K562 (cell line): ENCODE data around the gene SRSF6. TPM values are rescaled to one million over a fixed set of nuclear protein-coding genes. Genes with fewer than 3 reads are reported as not detected.

Source experiments
- ATAC-seq: fragments of 200-7000 bp; cut with Tn5 transposase; 3 replicates; pipeline ENCODE4 v1.9.1; 2020; ENCODE audit warnings: moderate library complexity
- BruUV-seq: library from RNA; stranded (reverse); fragments of 400-500 nt; replicated peaks from 2 replicates; lab custom pipeline; 2021; lab: Mats Ljungman, UMichigan
- CTCF ChIA-PET: fragments of 300-600 bp; formaldehyde crosslinking; extraction: SDS; loops from one replicate; lab custom pipeline; 2021; ENCODE audit warnings: low intra/inter-chr PET ratio; lab: Yijun Ruan, JAX
- POLR2A ChIA-PET: fragments of 300-600, 350-650 bp; sonication (Branson Sonifier 250); formaldehyde crosslinking; extraction: SDS; loops from one replicate; lab custom pipeline; 2021; ENCODE audit warnings: antibody characterized with exemption, inconsistent platforms; lab: Yijun Ruan, JAX
- DNase-seq, 4 experiments: peaks; one replicate each; pipeline versions ENCODE4 v3.0.0 to v3.0.0-alpha.2; 2011 to 2018; ENCODE audit warnings: low spot score in 3 of 4, mixed read lengths in 3 of 4; ENCODE audit errors: extremely low read depth in 1 of 4
- FAIRE-seq: peaks from 2 replicates; lab custom pipeline; 2011; peaks lifted over from hg19 to GRCh38; lab: Jason Lieb, UNC
- H2AFZ ChIP-seq: 2 replicates; pipeline ENCODE4 v1.6.0; 2011; ENCODE audit warnings: low read depth, low read length, control low read depth, inconsistent platforms
- H3K27ac ChIP-seq: fragments of 200-600 bp; 3 replicates; pipeline ENCODE4 v1.8.0; 2011; ENCODE audit warnings: low read depth, mild to moderate bottlenecking, control low read depth, inconsistent platforms, low read length, moderate library complexity, mixed read lengths; ENCODE audit errors: extremely low read depth
- H3K27me3 ChIP-seq, 2 experiments: fragments of 300-600 bp in 1 of 2; 2 replicates in 1 of 2; 3 replicates in 1 of 2; pipeline versions ENCODE4 v1.6.0 to v1.8.0; 2011; ENCODE audit warnings: inconsistent platforms in 2 of 2, low read length in 2 of 2, mild to moderate bottlenecking in 1 of 2, mixed read lengths in 1 of 2, moderate library complexity in 1 of 2; ENCODE audit not compliant: control insufficient read depth in 2 of 2, insufficient read depth in 2 of 2
- H3K36me3 ChIP-seq: fragments of 300-600 bp; 3 replicates; pipeline ENCODE4 v1.8.0; 2011; ENCODE audit warnings: mild to moderate bottlenecking, low read length, inconsistent platforms; ENCODE audit not compliant: control insufficient read depth, insufficient read depth
- H3K4me1 ChIP-seq, 2 experiments: fragments of 200-600 bp in 1 of 2; replicated peaks in 1 of 2; 2 replicates in 1 of 2; 3 replicates in 1 of 2; pipeline versions ENCODE4 v1.5.1 to v1.8.0; 2011; ENCODE audit warnings: inconsistent platforms in 2 of 2, low read length in 2 of 2, mild to moderate bottlenecking in 1 of 2, mixed read lengths in 1 of 2, moderate library complexity in 1 of 2; ENCODE audit not compliant: control insufficient read depth in 2 of 2, insufficient read depth in 2 of 2
- H3K4me2 ChIP-seq: 2 replicates; pipeline ENCODE4 v1.6.1; 2011; ENCODE audit warnings: low read length, control low read depth, inconsistent platforms, mixed read lengths; ENCODE audit not compliant: insufficient read depth
- H3K4me3 ChIP-seq: fragments of 200-600 bp; sonication (generic), shearing (Covaris generic); 2 replicates; pipeline ENCODE4 v1.5.1; 2016; ENCODE audit warnings: control low read depth, inconsistent platforms
- H3K79me2 ChIP-seq: fragments of 200-600 bp; 3 replicates; pipeline ENCODE4 v1.8.0; 2011; ENCODE audit warnings: low read length, inconsistent platforms; ENCODE audit not compliant: control insufficient read depth, insufficient read depth
- H3K9ac ChIP-seq, 2 experiments: 2 replicates each; pipeline versions ENCODE4 v1.6.0 to v1.6.1; 2011; ENCODE audit warnings: low read depth in 2 of 2, low read length in 2 of 2, control low read depth in 1 of 2, inconsistent platforms in 1 of 2, mild to moderate bottlenecking in 1 of 2, mixed read lengths in 1 of 2; ENCODE audit not compliant: insufficient read depth in 1 of 2
- H3K9me1 ChIP-seq: one replicate; pipeline ENCODE4 v1.6.0; 2011; ENCODE audit warnings: inconsistent platforms, mild to moderate bottlenecking, low read length, moderate library complexity; ENCODE audit not compliant: control insufficient read depth, insufficient read depth
- H3K9me3 ChIP-seq: replicated peaks from 2 replicates; pipeline ENCODE4 v1.5.1; 2011; ENCODE audit warnings: low read depth, low read length, inconsistent platforms; ENCODE audit not compliant: control insufficient read depth, insufficient read depth
- H4K20me1 ChIP-seq: replicated peaks from 2 replicates; pipeline ENCODE4 v1.6.1; 2011; ENCODE audit warnings: low read length, inconsistent platforms, mixed read lengths; ENCODE audit not compliant: control insufficient read depth, insufficient read depth
- ARID1B ChIP-seq: fragments of 450-650 bp; IDR thresholded peaks from 2 replicates; pipeline ENCODE4 v1.6.1; 2016; ENCODE audit warnings: antibody characterized with exemption, mild to moderate bottlenecking, inconsistent platforms
- BACH1 ChIP-seq: fragments of 200-800 bp; sonication (Bioruptor generic); IDR thresholded peaks from 2 replicates; pipeline ENCODE4 v1.6.1; 2016; ENCODE audit warnings: missing genetic modification characterization, missing compliant biosample characterization
- E2F1 ChIP-seq: sonication (generic); formaldehyde crosslinking; IDR thresholded peaks from 2 replicates; pipeline ENCODE4 v1.8.1; 2023; ENCODE audit warnings: mild to moderate bottlenecking, missing genetic modification reagents, moderate library complexity
- LARP7 ChIP-seq: fragments of 450-650 bp; IDR thresholded peaks from 2 replicates; pipeline ENCODE4 v1.6.1; 2016
- MAZ ChIP-seq, 2 experiments: fragments of 450-650 bp in 1 of 2; sonication (generic) in 1 of 2; formaldehyde crosslinking; IDR thresholded peaks in 1 of 2; conservative IDR thresholded peaks in 1 of 2; 2 replicates each; pipeline versions ENCODE4 v1.4.0 to v1.5.0; 2020; ENCODE audit warnings: mild to moderate bottlenecking in 1 of 2, missing genetic modification reagents in 1 of 2
- MIER1 ChIP-seq: fragments of 450-650 bp; IDR thresholded peaks from 2 replicates; pipeline ENCODE4 v1.6.1; 2016; ENCODE audit warnings: antibody characterized with exemption, mild to moderate bottlenecking, low read depth
- OTX1 ChIP-seq: fragments of 450-650 bp; formaldehyde crosslinking; IDR thresholded peaks from 2 replicates; pipeline ENCODE4 v1.4.0; 2022; ENCODE audit warnings: mild to moderate bottlenecking
- RBM22 ChIP-seq: fragments of 200-400 bp; formaldehyde crosslinking; IDR thresholded peaks from 2 replicates; pipeline ENCODE4 v1.6.1; 2018; ENCODE audit warnings: low read length, low read depth; ENCODE audit not compliant: poor library complexity, severe bottlenecking
- RBM39 ChIP-seq: fragments of 200-400 bp; formaldehyde crosslinking; optimal IDR thresholded peaks from 2 replicates; pipeline ENCODE3; 2018; ENCODE audit warnings: low read depth, low read length
- TARDBP ChIP-seq: fragments of 450-650 bp; IDR thresholded peaks from 2 replicates; pipeline ENCODE4 v1.6.1; 2016
- TEAD4 ChIP-seq, 2 experiments: sonication (generic) in 1 of 2; formaldehyde crosslinking in 1 of 2; IDR thresholded peaks; 2 replicates each; pipeline versions ENCODE4 v1.6.1 to v1.8.0; 2012 to 2022; ENCODE audit warnings: borderline replicate concordance in 1 of 2, inconsistent platforms in 1 of 2, low read length in 1 of 2, mild to moderate bottlenecking in 1 of 2, missing genetic modification reagents in 1 of 2
- ZNF398 ChIP-seq: fragments of 250-450 bp; sonication (Bioruptor Pico); IDR thresholded peaks from 2 replicates; pipeline ENCODE4 v1.8.0; 2021; ENCODE audit warnings: moderate library complexity, mild to moderate bottlenecking, inconsistent platforms
- ZNF449 ChIP-seq: fragments of 250-450 bp; sonication (Bioruptor Pico); IDR thresholded peaks from 2 replicates; pipeline ENCODE4 v1.8.0; 2022; ENCODE audit warnings: moderate library complexity, mild to moderate bottlenecking, inconsistent platforms
- ZNF76 ChIP-seq: fragments of 250-450 bp; sonication (Bioruptor Pico); IDR thresholded peaks from 2 replicates; pipeline ENCODE4 v1.4.0; 2020; ENCODE audit warnings: mild to moderate bottlenecking, moderate library complexity, borderline replicate concordance
- WGBS: fragments of 100-300 bp; shearing (Covaris generic); methylation state at CpG from one replicate; pipeline ENCODE4 v1.1.6; 2016; ENCODE audit warnings: low coverage, mixed read lengths; ENCODE audit not compliant: insufficient coverage; ENCODE audit errors: missing lambda C conversion rate; 5-methylcytosine and 5-hydroxymethylcytosine counted together
- in situ Hi-C: fragments of 300-500 bp; cut with MboI; formaldehyde crosslinking; loops from 4 replicates; pipeline ENCODE4 v1.15.0; 2018; ENCODE audit warnings: inconsistent platforms, mixed read lengths
- intact Hi-C: fragments of 100-400 bp; cut with micrococcal nuclease; formaldehyde crosslinking; loops from 2 replicates; pipeline ENCODE4 v1.14.2; 2022
- polyA plus RNA-seq, 8 experiments: library from polyadenylated mRNA; depleted of rRNA in 4 of 8; stranded (reverse) in 5 of 8; unstranded in 3 of 8; fragments of >200 nt; fragmentation: Nextera tagmentation in 2 of 8; fragmentation: Illumina TruSeq in 1 of 8; extraction: Ambion mirVana in 2 of 8; extraction: Trizol in 1 of 8; gene quantifications; 2 replicates each; pipeline versions ENCODE4 v1.2.1 to v1.2.3, GENCODE V29; 2011 to 2014; ENCODE audit warnings: inconsistent platforms in 1 of 8, missing spikeins in 1 of 8
- total RNA-seq, 7 experiments: library from RNA; depleted of rRNA in 6 of 7; stranded (reverse); fragments of >200 nt in 6 of 7; fragmentation: Illumina TruSeq in 2 of 7; extraction: Trizol in 2 of 7; gene quantifications; 2 replicates each; pipeline versions ENCODE4 v1.2.1 to v1.2.3, GENCODE V29; 2011 to 2021; ENCODE audit warnings: low replicate concordance in 1 of 7
- TF ChIP-seq, protein P1 (sequence below): IDR thresholded peaks from 2 replicates; pipeline ENCODE4 v1.6.1; 2014; ENCODE audit warnings: antibody characterized with exemption

Gene SRSF6
- total and polyA plus RNA-seq, 9 of the 15 experiments (the other 6 are each of a cell fraction or from before 2014, with no cell fraction given): 52.4 to 165 (median 117) TPM

DNA sequence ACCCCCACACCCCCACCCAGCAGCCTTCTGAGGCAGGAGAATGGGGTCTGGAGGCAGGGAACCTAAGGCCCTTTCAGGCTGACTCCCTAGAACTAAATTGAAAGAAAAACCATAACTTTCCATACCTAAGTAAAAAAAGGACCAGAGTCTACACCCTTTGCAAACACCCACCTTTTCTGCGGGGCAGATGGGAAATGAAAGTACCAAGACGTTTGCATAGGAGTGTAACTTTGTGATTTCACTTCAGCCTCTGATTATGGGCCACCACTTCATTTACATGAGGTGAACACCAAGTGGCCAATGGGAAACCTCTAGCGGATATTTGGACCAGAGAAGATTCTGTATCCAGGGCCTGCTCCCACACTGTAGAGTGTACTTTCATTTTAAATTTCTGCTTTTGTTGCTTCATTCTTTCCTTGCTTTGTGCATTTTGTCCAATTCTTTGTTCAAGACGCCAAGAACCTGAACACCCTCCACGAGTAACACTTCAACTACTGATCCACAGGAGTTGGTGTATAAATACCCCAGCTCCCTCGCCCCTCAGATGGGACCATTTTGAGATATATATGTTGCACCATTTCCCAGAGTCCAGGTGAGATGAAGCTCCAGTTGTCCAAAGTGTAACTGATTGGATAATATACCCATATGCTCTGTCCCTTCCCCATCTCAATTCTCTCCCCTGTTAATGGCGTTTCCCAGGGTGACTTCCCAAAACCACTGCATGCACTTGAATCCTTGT, 18.9 kb upstream of the SRSF6 start:
- FAIRE-seq (no peak), ATAC-seq (no peak), DNase-seq (no peak)
- ChIA-PET POLR2A (interaction anchor here (0.8 kb wide), 1 partner anchor 1014 kb away, joined by 3 read pairs; no protein-coding TSS in a partner anchor), CTCF (no interaction called here)
- in situ Hi-C loops (no loop called here), intact Hi-C loops (no loop called here)
- Histone ChIP-seq H2AFZ (no peak overlapping the region), H3K9me1 (no peaks in the 10 kb centered on the region), H3K4me1 (no peaks in the 10 kb centered on the region), H3K4me2 (no peak overlapping the region), H3K27ac (no peak overlapping the region), H3K27me3 (peaks cover 5 to 11% of the 10 kb centered on the region in 2 experiments; a peak in 3 of 5 replicates), H3K79me2 (no peaks in the 10 kb centered on the region), H3K9me3 (no peaks in the 10 kb centered on the region), H4K20me1 (no peaks in the 10 kb centered on the region), H3K36me3 (no peaks in the 10 kb centered on the region), H3K4me3 (no peak overlapping the region), H3K9ac (no peak overlapping the region)
- no peak for TF ChIP-seq MAZ (CRISPR knock-in tag; conservative IDR thresholded peaks at IDR 0.05 in 1 of 2, IDR thresholded peaks at IDR 0.05 in 1 of 2)
- TF ChIP-seq MIER1: no peak
- TF ChIP-seq, protein P1, sequence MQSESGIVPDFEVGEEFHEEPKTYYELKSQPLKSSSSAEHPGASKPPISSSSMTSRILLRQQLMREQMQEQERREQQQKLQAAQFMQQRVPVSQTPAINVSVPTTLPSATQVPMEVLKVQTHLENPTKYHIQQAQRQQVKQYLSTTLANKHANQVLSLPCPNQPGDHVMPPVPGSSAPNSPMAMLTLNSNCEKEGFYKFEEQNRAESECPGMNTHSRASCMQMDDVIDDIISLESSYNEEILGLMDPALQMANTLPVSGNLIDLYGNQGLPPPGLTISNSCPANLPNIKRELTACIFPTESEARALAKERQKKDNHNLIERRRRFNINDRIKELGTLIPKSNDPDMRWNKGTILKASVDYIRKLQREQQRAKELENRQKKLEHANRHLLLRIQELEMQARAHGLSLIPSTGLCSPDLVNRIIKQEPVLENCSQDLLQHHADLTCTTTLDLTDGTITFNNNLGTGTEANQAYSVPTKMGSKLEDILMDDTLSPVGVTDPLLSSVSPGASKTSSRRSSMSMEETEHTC: no peak
- TF ChIP-seq OTX1: no peak
- no peak for TF ChIP-seq ZNF76 (CRISPR knock-in tag)
- no peak for TF ChIP-seq RBM22
- no peak for TF ChIP-seq ZNF449
- no peak for TF ChIP-seq BACH1
- TF ChIP-seq TARDBP: no peak
- no peak for TF ChIP-seq LARP7
- TF ChIP-seq E2F1: no peak
- no peak for TF ChIP-seq RBM39
- TF ChIP-seq TEAD4 (IDR thresholded peaks at IDR 0.05; ENCODE audit: low read length): no peak
- TF ChIP-seq TEAD4 (CRISPR knock-in tag; IDR thresholded peaks at IDR 0.05; ENCODE audit: borderline replicate concordance): no peak
- TF ChIP-seq ARID1B: no peak
- TF ChIP-seq ZNF398 (CRISPR knock-in tag): no peak
- WGBS: under 1% methylated on average over 7 of the region's 7 CpGs
- no TSS peak for BruUV-seq
